HG03135 (cell line): Measurements from ENCODE around the gene RALGPS1.

Experiments used
- ATAC-seq: cut with Tn5 transposase; IDR thresholded peaks from one replicate; pipeline ENCODE4 v1.9.1; 2021; ENCODE audit warnings: mild to moderate bottlenecking, moderate library complexity; ENCODE audit not compliant: unreplicated experiment

RALGPS1 gene

GRCh38 chr9:126914458-126915280, at the start of gene RALGPS1:
Gene RALGPS1, plus strand, starts transcription at chr9:126914782. Its CDS starts 47,508 bp downstream, at chr9:126962290.
- peak; percentile 97 for ATAC-seq

- no peak for ATAC-seq
These were observed 45.2 kb upstream of the RALGPS1 start for GRCh38 chr9:126869368-126869767.

- no peak for ATAC-seq
These were observed 42.1 kb upstream of the RALGPS1 start for GRCh38 chr9:126872516-126872915.

GRCh38 chr9:126874546-126875314, 39.9 kb upstream of the RALGPS1 start:
- no peak for ATAC-seq

GRCh38 chr9:126875756-126876510, 38.6 kb upstream of the RALGPS1 start:
- no peak for ATAC-seq

GRCh38 chr9:126876531-126876930, 38.1 kb upstream of the RALGPS1 start:
- ATAC-seq, result no peak

- ATAC-seq, result no peak
These were observed 37.2 kb upstream of the RALGPS1 start for GRCh38 chr9:126877418-126877817.

- ATAC-seq, result no peak
These were observed 35.3 kb upstream of the RALGPS1 start for GRCh38 chr9:126879288-126879687.

GRCh38 chr9:126880226-126880946, 34.2 kb upstream of the RALGPS1 start:
- no peak for ATAC-seq

- ATAC-seq, result no peak
These were observed 33.6 kb upstream of the RALGPS1 start for GRCh38 chr9:126880947-126881332.

GRCh38 chr9:126882746-126883145, 31.8 kb upstream of the RALGPS1 start:
- no peak for ATAC-seq

- ATAC-seq, result no peak
These were observed 30.9 kb upstream of the RALGPS1 start for GRCh38 chr9:126883636-126884035.

GRCh38 chr9:126885131-126885641, 29.4 kb upstream of the RALGPS1 start:
- ATAC-seq, result no peak

GRCh38 chr9:126886034-126886822, 28.4 kb upstream of the RALGPS1 start:
- no peak for ATAC-seq

- no peak for ATAC-seq
These were observed 27.7 kb upstream of the RALGPS1 start for GRCh38 chr9:126886897-126887296.

GRCh38 chr9:126891676-126892075, 22.9 kb upstream of the RALGPS1 start:
- ATAC-seq, result no peak

GRCh38 chr9:126893079-126893478, 21.5 kb upstream of the RALGPS1 start:
- no peak for ATAC-seq

- no peak for ATAC-seq
These were observed 20.5 kb upstream of the RALGPS1 start for GRCh38 chr9:126894052-126894603.

GRCh38 chr9:126902210-126902609, 12.4 kb upstream of the RALGPS1 start:
- no peak for ATAC-seq
